Measurements from ENCODE around the gene LIFR.

GRCh38 chr5:38535248-38535750, 21.1 kb downstream of the LIFR start:
- TF ChIP-seq POLR2A (IDR thresholded peaks at IDR 0.05) = no peak
- TF ChIP-seq, protein P1, sequence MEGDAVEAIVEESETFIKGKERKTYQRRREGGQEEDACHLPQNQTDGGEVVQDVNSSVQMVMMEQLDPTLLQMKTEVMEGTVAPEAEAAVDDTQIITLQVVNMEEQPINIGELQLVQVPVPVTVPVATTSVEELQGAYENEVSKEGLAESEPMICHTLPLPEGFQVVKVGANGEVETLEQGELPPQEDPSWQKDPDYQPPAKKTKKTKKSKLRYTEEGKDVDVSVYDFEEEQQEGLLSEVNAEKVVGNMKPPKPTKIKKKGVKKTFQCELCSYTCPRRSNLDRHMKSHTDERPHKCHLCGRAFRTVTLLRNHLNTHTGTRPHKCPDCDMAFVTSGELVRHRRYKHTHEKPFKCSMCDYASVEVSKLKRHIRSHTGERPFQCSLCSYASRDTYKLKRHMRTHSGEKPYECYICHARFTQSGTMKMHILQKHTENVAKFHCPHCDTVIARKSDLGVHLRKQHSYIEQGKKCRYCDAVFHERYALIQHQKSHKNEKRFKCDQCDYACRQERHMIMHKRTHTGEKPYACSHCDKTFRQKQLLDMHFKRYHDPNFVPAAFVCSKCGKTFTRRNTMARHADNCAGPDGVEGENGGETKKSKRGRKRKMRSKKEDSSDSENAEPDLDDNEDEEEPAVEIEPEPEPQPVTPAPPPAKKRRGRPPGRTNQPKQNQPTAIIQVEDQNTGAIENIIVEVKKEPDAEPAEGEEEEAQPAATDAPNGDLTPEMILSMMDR (IDR thresholded peaks at IDR 0.05) = no peak
